Fibroblast of villous mesenchyme (primary cell): ENCODE results near the gene PET117. TPM values are rescaled to one million over a fixed set of nuclear protein-coding genes. Genes with fewer than 3 reads are reported as not detected.
"Not testable (repeated sequence)": the region's sequence is repeated elsewhere in the genome, so short reads cannot be mapped to it uniquely, and the experiment has no call there.

ENCODE experiments used
- DNase-seq: peaks from one replicate; pipeline ENCODE4 v3.0.0-alpha.2; 2010; ENCODE audit warnings: low read depth
- H3K4me3 ChIP-seq: 2 replicates; pipeline ENCODE4 v1.5.1; 2011; ENCODE audit warnings: low read depth, mild to moderate bottlenecking, low read length
- total RNA-seq: library from RNA; depleted of rRNA; stranded (reverse); fragments of >200 nt; gene quantifications from 2 replicates; pipeline ENCODE4 v1.2.3, GENCODE V29; 2012
- TF ChIP-seq, protein P1 (sequence below): IDR thresholded peaks from 2 replicates; pipeline ENCODE4 v1.5.1; 2012; ENCODE audit warnings: low read depth, mild to moderate bottlenecking, low read length; ENCODE audit not compliant: insufficient read depth

Gene PET117
- total RNA-seq, 1 donor, result 9.5 TPM

DNA sequence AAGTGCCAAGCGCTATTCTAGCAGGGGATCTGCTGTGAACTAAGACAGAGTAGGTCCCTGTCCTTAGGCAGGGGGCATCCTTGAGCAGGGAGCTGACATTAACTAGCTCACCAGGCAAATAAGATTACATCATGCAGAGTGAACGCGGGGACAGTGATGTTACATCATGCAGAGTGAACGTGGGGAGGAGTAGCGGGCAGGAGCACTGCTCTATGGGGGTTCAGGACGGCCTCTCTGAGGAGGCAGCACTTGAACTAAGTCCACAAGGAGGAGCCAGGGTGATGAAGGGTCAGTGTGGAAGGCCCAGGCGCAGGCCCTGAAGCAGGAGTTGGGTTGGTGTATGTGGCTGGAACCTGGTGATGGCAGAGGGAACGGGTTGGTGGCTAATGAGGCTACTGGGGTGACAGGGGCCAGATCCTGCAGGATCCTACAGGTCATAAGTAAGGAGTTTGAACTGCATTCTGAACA, 38.7 kb downstream of the PET117 start:
- H3K4me3 ChIP-seq, result no peak overlapping the region
- no peak for DNase-seq
- TF ChIP-seq, protein P1, sequence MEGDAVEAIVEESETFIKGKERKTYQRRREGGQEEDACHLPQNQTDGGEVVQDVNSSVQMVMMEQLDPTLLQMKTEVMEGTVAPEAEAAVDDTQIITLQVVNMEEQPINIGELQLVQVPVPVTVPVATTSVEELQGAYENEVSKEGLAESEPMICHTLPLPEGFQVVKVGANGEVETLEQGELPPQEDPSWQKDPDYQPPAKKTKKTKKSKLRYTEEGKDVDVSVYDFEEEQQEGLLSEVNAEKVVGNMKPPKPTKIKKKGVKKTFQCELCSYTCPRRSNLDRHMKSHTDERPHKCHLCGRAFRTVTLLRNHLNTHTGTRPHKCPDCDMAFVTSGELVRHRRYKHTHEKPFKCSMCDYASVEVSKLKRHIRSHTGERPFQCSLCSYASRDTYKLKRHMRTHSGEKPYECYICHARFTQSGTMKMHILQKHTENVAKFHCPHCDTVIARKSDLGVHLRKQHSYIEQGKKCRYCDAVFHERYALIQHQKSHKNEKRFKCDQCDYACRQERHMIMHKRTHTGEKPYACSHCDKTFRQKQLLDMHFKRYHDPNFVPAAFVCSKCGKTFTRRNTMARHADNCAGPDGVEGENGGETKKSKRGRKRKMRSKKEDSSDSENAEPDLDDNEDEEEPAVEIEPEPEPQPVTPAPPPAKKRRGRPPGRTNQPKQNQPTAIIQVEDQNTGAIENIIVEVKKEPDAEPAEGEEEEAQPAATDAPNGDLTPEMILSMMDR, result no peak

DNA sequence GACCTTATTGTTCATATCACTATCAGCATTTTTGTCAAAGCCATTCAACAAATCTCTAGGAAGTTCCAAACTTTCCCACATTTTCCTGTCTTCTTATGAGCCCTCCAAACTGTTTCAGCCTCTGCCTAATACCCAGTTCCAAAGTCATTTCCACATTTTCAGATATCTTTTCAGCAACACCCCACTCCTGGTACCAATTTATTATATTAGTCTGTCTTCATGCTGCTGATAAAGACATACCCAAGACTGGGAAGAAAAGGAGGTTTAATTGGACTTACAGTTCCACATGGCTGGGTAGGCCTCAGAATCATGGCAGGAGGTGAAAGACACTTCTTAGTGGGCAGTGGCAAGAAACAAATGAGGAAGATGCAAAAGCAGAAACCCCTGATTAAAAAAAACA, 42.7 kb downstream of the PET117 start:
- DNase-seq, H3K4me3 ChIP-seq: not testable (repeated sequence)

- DNase-seq, result no peak
- TF ChIP-seq, protein P1, result no peak
Measured at GRCh38 chr20:18180815-18181214, 43.2 kb downstream of the PET117 start.

GRCh38 chr20:18187020-18187419, 49.4 kb downstream of the PET117 start:
- TF ChIP-seq, protein P1, result no peak
- H3K4me3 ChIP-seq, result no peak overlapping the region
- DNase-seq, result peak; percentile 36

More at GRCh38 chr20:18180815-18181214, 43.2 kb downstream of the PET117 start:
- no peak overlapping the region for H3K4me3 ChIP-seq

DNA sequence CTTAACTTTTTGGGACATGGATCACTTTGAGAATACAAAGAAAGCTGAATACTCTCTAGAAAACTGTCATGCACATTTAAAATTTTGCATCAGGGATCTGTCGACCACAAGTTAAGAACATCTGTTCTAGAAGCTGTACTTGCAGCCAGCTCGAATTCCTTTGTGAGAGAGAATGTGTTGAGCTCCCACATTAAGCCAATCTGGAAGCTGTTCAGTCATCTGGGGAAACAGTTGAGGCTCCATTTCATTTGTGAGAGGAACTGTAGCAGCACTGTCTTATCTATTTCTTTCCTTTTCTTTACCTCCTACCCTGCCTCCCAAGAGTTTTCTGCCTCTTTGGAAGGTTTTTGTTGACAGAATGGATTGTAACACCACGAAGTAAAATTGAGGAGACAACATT, 50.8 kb downstream of the PET117 start:
- no peak overlapping the region for H3K4me3 ChIP-seq
- TF ChIP-seq, protein P1, result no peak
- peak; percentile 43 for DNase-seq

- H3K4me3 ChIP-seq, result no peak overlapping the region
- TF ChIP-seq, protein P1, result no peak
- DNase-seq, result peak; percentile 44
Measured at GRCh38 chr20:18190338-18191233, 52.9 kb downstream of the PET117 start.

- DNase-seq, result no peak
- TF ChIP-seq, protein P1, result no peak
- no peak overlapping the region for H3K4me3 ChIP-seq
Measured at GRCh38 chr20:18191306-18191705, 53.6 kb downstream of the PET117 start.
